Measurements from ENCODE around the gene RASD1.
"Not testable (repeated sequence)": the region's sequence is repeated elsewhere in the genome, so short reads cannot be mapped to it uniquely, and the experiment has no call there.

The RASD1 gene

GRCh38 chr17:17491546-17491988 lies 4.6 kb downstream of the RASD1 start:
- H3K9me3 Mint-ChIP-seq = no peaks in the 10 kb centered on the region
- no peak for ATAC-seq (replicated peaks)
- DNase-seq = no peak
- peaks cover 25 to 39% of the 10 kb centered on the region in 2 donors for H3K4me1 Mint-ChIP-seq
- H3K27ac Mint-ChIP-seq = no peak overlapping the region
- no peak overlapping the region for H3K4me3 Mint-ChIP-seq
- H3K27me3 Mint-ChIP-seq = peaks cover 13 to 21% of the 10 kb centered on the region in 2 donors
- peaks cover 35 to 50% of the 10 kb centered on the region in 2 donors for H3K36me3 Mint-ChIP-seq

GRCh38 chr17:17491031-17491471 lies 5.1 kb downstream of the RASD1 start:
- ATAC-seq (replicated peaks) (no peak), DNase-seq (no peak)
- peaks cover 13 to 21% of the 10 kb centered on the region in 2 donors for H3K27me3 Mint-ChIP-seq
- H3K9me3 Mint-ChIP-seq = no peaks in the 10 kb centered on the region
- H3K27ac Mint-ChIP-seq = no peak overlapping the region
- peaks cover 35 to 50% of the 10 kb centered on the region in 2 donors for H3K36me3 Mint-ChIP-seq
- no peak overlapping the region for H3K4me3 Mint-ChIP-seq
- H3K4me1 Mint-ChIP-seq = peaks cover 25 to 39% of the 10 kb centered on the region in 2 donors

GRCh38 chr17:17487998-17488397 lies 8.2 kb downstream of the RASD1 start:
- Mint-ChIP-seq H3K27me3 (no peaks in the 10 kb centered on the region), H3K9me3 (no peaks in the 10 kb centered on the region), H3K4me1 (peaks cover 22 to 41% of the 10 kb centered on the region in 2 donors), H3K27ac (no peak overlapping the region), H3K36me3 (peaks cover 46 to 56% of the 10 kb centered on the region in 2 donors), H3K4me3 (no peak overlapping the region)
- no peak for DNase-seq
- ATAC-seq (replicated peaks) = no peak

GRCh38 chr17:17486416-17486815 lies 9.8 kb downstream of the RASD1 start:
- H3K27ac Mint-ChIP-seq; H3K27me3 Mint-ChIP-seq; ATAC-seq (replicated peaks); DNase-seq; H3K4me3 Mint-ChIP-seq; H3K9me3 Mint-ChIP-seq: not testable (repeated sequence)
- peaks cover 23 to 47% of the 10 kb centered on the region in 2 donors for H3K4me1 Mint-ChIP-seq
- peaks cover 44 to 51% of the 10 kb centered on the region in 2 donors for H3K36me3 Mint-ChIP-seq

- Mint-ChIP-seq H3K4me3 (no peak overlapping the region), H3K4me1 (peaks cover 23 to 47% of the 10 kb centered on the region in 2 donors), H3K9me3 (no peaks in the 10 kb centered on the region), H3K27ac (peak overlapping the region; percentile 10), H3K27me3 (no peaks in the 10 kb centered on the region), H3K36me3 (peaks cover 43 to 46% of the 10 kb centered on the region in 2 donors)
- DNase-seq (no peak), ATAC-seq (replicated peaks) (no peak)
Measured at GRCh38 chr17:17485420-17485819, 10.8 kb downstream of the RASD1 start.

- H3K27me3 Mint-ChIP-seq = no peaks in the 10 kb centered on the region
- peak overlapping the region in 1 of 2 donors; percentile 1 for H3K4me3 Mint-ChIP-seq
- peaks cover 45 to 48% of the 10 kb centered on the region in 2 donors for H3K36me3 Mint-ChIP-seq
- H3K4me1 Mint-ChIP-seq = peaks cover 25 to 52% of the 10 kb centered on the region in 2 donors
- ATAC-seq (replicated peaks) = peak; percentile 68 to 91
- no peaks in the 10 kb centered on the region for H3K9me3 Mint-ChIP-seq
- DNase-seq = no peak
- H3K27ac Mint-ChIP-seq = no peak overlapping the region
Measured at GRCh38 chr17:17484451-17484899, 11.7 kb downstream of the RASD1 start.

GRCh38 chr17:17481860-17482259 lies 14.3 kb downstream of the RASD1 start:
- Mint-ChIP-seq H3K27me3 (no peaks in the 10 kb centered on the region), H3K4me1 (peaks cover 22 to 62% of the 10 kb centered on the region in 2 donors), H3K4me3 (no peak overlapping the region), H3K9me3 (no peaks in the 10 kb centered on the region), H3K27ac (no peak overlapping the region), H3K36me3 (peaks cover 28 to 32% of the 10 kb centered on the region in 2 donors)
- DNase-seq (no peak), ATAC-seq (replicated peaks) (no peak)

GRCh38 chr17:17480593-17481148 lies 15.5 kb downstream of the RASD1 start:
- ATAC-seq (replicated peaks) (no peak), DNase-seq (no peak)
- Mint-ChIP-seq H3K27me3 (no peaks in the 10 kb centered on the region), H3K9me3 (no peaks in the 10 kb centered on the region), H3K4me1 (peaks cover 24 to 60% of the 10 kb centered on the region in 2 donors), H3K4me3 (no peak overlapping the region), H3K36me3 (peaks cover 27 to 28% of the 10 kb centered on the region in 2 donors), H3K27ac (peak overlapping the region; percentile 42)

GRCh38 chr17:17479209-17479608 lies 17.0 kb downstream of the RASD1 start:
- no peaks in the 10 kb centered on the region for H3K27me3 Mint-ChIP-seq
- no peak overlapping the region for H3K27ac Mint-ChIP-seq
- no peak overlapping the region for H3K4me3 Mint-ChIP-seq
- ATAC-seq (replicated peaks) = no peak
- no peaks in the 10 kb centered on the region for H3K9me3 Mint-ChIP-seq
- DNase-seq = no peak
- H3K36me3 Mint-ChIP-seq = peaks cover 18% of the 10 kb centered on the region in 2 donors
- H3K4me1 Mint-ChIP-seq = peaks cover 16 to 50% of the 10 kb centered on the region in 2 donors

GRCh38 chr17:17476865-17477467 lies 19.2 kb downstream of the RASD1 start, which contains the start of gene MED9:
Gene MED9, plus strand, starts transcription at chr17:17477000. Its CDS starts 42 bp downstream, at chr17:17477042.
- peak; percentile 89 for DNase-seq
- no peaks in the 10 kb centered on the region for H3K9me3 Mint-ChIP-seq

GRCh38 chr17:17474341-17474740 lies 21.9 kb downstream of the RASD1 start:
- Mint-ChIP-seq H3K4me1 (peaks cover 5 to 15% of the 10 kb centered on the region in 2 donors), H3K27me3 (peaks cover 0 to 4% of the 10 kb centered on the region in 2 donors), H3K4me3 (no peak overlapping the region), H3K9me3 (no peaks in the 10 kb centered on the region), H3K27ac (no peak overlapping the region), H3K36me3 (no peaks in the 10 kb centered on the region)
- no peak for DNase-seq
- no peak for ATAC-seq (replicated peaks)

More at GRCh38 chr17:17476865-17477467, 19.2 kb downstream of the RASD1 start, which contains the start of gene MED9:
- H3K4me1 Mint-ChIP-seq = peaks cover 14 to 32% of the 10 kb centered on the region in 2 donors
- ATAC-seq (replicated peaks) = peak; percentile 100
- H3K27me3 Mint-ChIP-seq = no peaks in the 10 kb centered on the region
- H3K36me3 Mint-ChIP-seq = peaks cover 9 to 11% of the 10 kb centered on the region in 2 donors
- peak within 1 kb of the TSS; percentile 82 for H3K27ac Mint-ChIP-seq
- peak within 1 kb of the TSS; percentile 87 to 89 for H3K4me3 Mint-ChIP-seq

GRCh38 chr17:17472333-17472920 lies 23.8 kb downstream of the RASD1 start:
- H3K27ac Mint-ChIP-seq = no peak overlapping the region
- H3K36me3 Mint-ChIP-seq = no peaks in the 10 kb centered on the region
- peaks cover 0 to 4% of the 10 kb centered on the region in 2 donors for H3K27me3 Mint-ChIP-seq
- H3K9me3 Mint-ChIP-seq = no peaks in the 10 kb centered on the region
- no peak for DNase-seq
- ATAC-seq (replicated peaks) = no peak
- H3K4me1 Mint-ChIP-seq = peaks cover 0 to 2% of the 10 kb centered on the region in 2 donors
- H3K4me3 Mint-ChIP-seq = no peak overlapping the region

GRCh38 chr17:17469996-17470395 lies 26.2 kb downstream of the RASD1 start:
- Mint-ChIP-seq H3K36me3 (no peaks in the 10 kb centered on the region), H3K27ac (no peak overlapping the region), H3K4me1 (no peaks in the 10 kb centered on the region), H3K4me3 (no peak overlapping the region), H3K9me3 (no peaks in the 10 kb centered on the region), H3K27me3 (peaks cover 0 to 13% of the 10 kb centered on the region in 2 donors)
- ATAC-seq (replicated peaks) (no peak), DNase-seq (no peak)

GRCh38 chr17:17469358-17469757 lies 26.8 kb downstream of the RASD1 start:
- Mint-ChIP-seq H3K27ac (no peak overlapping the region), H3K36me3 (no peaks in the 10 kb centered on the region), H3K27me3 (peaks cover 0 to 13% of the 10 kb centered on the region in 2 donors), H3K4me1 (no peaks in the 10 kb centered on the region), H3K9me3 (no peaks in the 10 kb centered on the region), H3K4me3 (no peak overlapping the region)
- ATAC-seq (replicated peaks) (no peak), DNase-seq (no peak)
